Stomach (tissue), 4 donors: ENCODE data around the gene RPN2.

Experiments used
- EP300 ChIP-seq: sonication (generic); formaldehyde crosslinking; IDR thresholded peaks from one replicate; pipeline ENCODE4 v1.6.1; 2017; ENCODE audit warnings: antibody characterized with exemption
- POLR2A ChIP-seq, 4 donors: fragments of 450-650 bp; IDR thresholded peaks; one replicate each; pipeline ENCODE4 v1.6.1; 2016; ENCODE audit warnings: antibody characterized with exemption in 4 of 4, control low read depth in 2 of 4, mild to moderate bottlenecking in 1 of 4, moderate library complexity in 1 of 4
- POLR2AphosphoS5 ChIP-seq, 3 donors: sonication (generic); formaldehyde crosslinking; IDR thresholded peaks; one replicate each; pipeline ENCODE4 v1.6.1; 2016; ENCODE audit warnings: antibody characterized with exemption in 3 of 3
- TF ChIP-seq, protein P1 (sequence below), 7 experiments: fragments of 450-650 bp in 4 of 7; fragments of 200-600 bp in 3 of 7; sonication (generic) in 3 of 7; IDR thresholded peaks; one replicate each; pipeline ENCODE4 v1.5.1; 2016 to 2019; ENCODE audit warnings: antibody characterized with exemption in 7 of 7, control low read depth in 2 of 7, mild to moderate bottlenecking in 1 of 7

DNA sequence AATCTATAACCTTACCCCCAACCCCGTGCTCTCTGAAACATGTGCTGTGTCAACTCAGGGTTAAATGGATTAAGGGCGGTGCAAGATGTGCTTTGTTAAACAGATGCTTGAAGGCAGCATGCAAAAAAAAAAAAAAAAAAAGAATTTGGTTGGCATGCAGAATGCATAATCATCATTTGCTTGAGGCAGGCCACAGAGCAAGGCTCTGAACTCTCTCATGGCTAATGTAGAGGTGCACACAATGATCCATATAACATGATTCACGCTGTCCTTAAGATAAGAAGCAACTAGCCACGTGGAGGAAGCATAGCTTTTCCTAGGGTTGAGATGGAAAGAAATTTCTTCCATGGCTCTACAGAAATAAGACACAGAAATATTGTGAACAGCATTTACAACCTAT lies 27.6 kb upstream of the RPN2 start:
- TF ChIP-seq, protein P1, sequence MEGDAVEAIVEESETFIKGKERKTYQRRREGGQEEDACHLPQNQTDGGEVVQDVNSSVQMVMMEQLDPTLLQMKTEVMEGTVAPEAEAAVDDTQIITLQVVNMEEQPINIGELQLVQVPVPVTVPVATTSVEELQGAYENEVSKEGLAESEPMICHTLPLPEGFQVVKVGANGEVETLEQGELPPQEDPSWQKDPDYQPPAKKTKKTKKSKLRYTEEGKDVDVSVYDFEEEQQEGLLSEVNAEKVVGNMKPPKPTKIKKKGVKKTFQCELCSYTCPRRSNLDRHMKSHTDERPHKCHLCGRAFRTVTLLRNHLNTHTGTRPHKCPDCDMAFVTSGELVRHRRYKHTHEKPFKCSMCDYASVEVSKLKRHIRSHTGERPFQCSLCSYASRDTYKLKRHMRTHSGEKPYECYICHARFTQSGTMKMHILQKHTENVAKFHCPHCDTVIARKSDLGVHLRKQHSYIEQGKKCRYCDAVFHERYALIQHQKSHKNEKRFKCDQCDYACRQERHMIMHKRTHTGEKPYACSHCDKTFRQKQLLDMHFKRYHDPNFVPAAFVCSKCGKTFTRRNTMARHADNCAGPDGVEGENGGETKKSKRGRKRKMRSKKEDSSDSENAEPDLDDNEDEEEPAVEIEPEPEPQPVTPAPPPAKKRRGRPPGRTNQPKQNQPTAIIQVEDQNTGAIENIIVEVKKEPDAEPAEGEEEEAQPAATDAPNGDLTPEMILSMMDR (IDR thresholded peaks at IDR 0.05), result no peak
- no peak for TF ChIP-seq POLR2A (IDR thresholded peaks at IDR 0.05)
- TF ChIP-seq POLR2AphosphoS5 (IDR thresholded peaks at IDR 0.05), result no peak
- TF ChIP-seq EP300, result no peak
